ENCODE data around the gene RAET1E.

The RAET1E gene

DNA sequence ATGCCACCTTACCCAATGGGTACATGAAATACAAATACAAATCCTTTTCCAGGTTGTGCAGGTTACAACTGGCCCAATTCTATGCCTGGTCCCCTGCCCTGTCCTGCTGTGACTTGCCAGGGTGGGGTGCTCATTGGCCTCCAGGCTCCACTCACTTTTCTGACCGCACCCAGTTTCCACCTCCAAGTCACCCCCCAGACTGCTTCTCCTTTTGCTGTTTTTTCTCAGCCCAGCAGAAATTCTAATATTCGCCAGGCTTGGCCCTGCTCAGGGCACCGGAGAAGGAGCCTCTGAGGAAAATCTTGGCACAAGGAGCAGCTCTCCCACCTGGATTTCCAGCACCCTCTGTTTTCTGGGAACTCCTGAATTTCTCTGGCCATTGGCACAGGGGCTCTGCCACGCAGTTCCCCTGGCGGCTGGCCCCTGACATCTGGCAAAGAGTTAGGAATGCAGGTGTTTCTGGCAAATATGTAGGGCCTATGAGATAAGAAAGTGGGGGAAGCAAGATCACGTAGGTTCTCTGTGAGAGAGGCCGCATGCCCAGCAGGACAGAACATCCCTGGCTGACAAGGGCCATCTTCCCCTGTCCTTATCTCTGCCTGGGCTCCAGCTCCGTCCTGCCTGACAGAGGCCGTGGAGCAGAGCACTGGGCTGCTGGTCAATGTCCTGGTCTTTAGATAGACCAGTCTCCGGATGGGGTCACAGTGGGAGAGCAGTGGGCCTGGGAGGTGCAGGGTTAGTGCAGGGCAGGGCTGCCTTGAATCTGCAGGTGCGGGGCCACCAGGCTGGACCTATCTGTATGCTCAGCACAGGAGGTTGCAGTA lies 2.9 kb upstream of the RAET1E start:
- DNase-seq (ENCODE audit: low read depth, low spot score), result no peak
- no peak for TF ChIP-seq ZNF274 (IDR thresholded peaks at IDR 0.05; ENCODE audit: low read depth, low read length)
- no peak for TF ChIP-seq YY1 (IDR thresholded peaks at IDR 0.05; ENCODE audit: insufficient read depth, insufficient read length)
- no peak for TF ChIP-seq SUZ12 (IDR thresholded peaks at IDR 0.05; ENCODE audit: extremely low read depth, insufficient read depth, insufficient read length)
- Histone ChIP-seq H3K9ac (ENCODE audit: insufficient read length, low read depth) (no peak overlapping the region), H3K9me3 (ENCODE audit: insufficient read depth, low read length) (no peaks in the 10 kb centered on the region), H3K4me3 (ENCODE audit: insufficient read length, low read depth) (no peak overlapping the region), H3K27me3 (ENCODE audit: insufficient read depth, insufficient read length) (no peaks in the 10 kb centered on the region), H3K36me3 (ENCODE audit: insufficient read depth, insufficient read length, low read length) (no peaks in the 10 kb centered on the region), H3K4me1 (ENCODE audit: insufficient read depth, insufficient read length) (peaks cover 5% of the 10 kb centered on the region)

DNA sequence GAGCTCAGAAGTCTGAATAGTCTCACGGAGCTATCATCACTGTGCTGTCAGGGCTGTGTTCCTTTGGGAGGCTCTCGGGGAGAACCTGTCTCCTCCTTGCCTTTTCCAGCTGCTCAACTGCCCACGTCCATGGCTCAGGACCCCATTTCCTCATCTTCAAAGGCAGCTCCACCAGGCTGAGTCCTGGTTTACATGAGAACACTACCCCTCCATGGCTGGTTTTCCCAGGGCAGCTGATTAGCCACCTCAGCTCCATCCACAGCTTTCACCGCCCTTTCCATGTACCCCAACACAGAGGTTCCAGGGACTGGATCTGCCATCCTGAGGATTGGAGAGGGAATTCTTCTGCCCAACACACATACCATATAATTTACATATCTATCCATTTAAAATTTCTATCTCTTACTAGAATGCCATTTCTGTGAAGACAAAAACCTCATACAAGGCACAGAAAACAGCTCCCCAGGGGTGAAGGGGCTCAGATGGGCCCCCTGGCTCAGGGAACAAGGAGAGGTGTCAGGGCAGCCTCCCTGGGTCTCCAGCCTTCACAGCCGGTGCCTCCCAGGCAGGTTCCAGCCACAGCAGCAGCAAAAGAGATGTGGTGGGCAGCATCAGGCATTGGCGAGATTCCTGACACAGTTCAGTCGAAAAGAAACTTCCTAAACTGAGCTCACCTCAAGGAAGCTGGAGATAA lies 2.2 kb upstream of the RAET1E start:
- no peak overlapping the region for H3K9ac ChIP-seq (ENCODE audit: insufficient read length, low read depth)
- no peaks in the 10 kb centered on the region for H3K27me3 ChIP-seq (ENCODE audit: insufficient read depth, insufficient read length)
- DNase-seq (ENCODE audit: low read depth, low spot score), result no peak
- H3K36me3 ChIP-seq (ENCODE audit: insufficient read depth, insufficient read length, low read length), result no peaks in the 10 kb centered on the region
- H3K9me3 ChIP-seq (ENCODE audit: insufficient read depth, low read length), result no peaks in the 10 kb centered on the region
- H3K4me3 ChIP-seq (ENCODE audit: insufficient read length, low read depth), result no peak overlapping the region
- peaks cover 5% of the 10 kb centered on the region for H3K4me1 ChIP-seq (ENCODE audit: insufficient read depth, insufficient read length)
- TF ChIP-seq SUZ12 (IDR thresholded peaks at IDR 0.05; ENCODE audit: extremely low read depth, insufficient read depth, insufficient read length) (no peak), YY1 (IDR thresholded peaks at IDR 0.05; ENCODE audit: insufficient read depth, insufficient read length) (no peak), ZNF274 (IDR thresholded peaks at IDR 0.05; ENCODE audit: low read depth, low read length) (no peak)

DNA sequence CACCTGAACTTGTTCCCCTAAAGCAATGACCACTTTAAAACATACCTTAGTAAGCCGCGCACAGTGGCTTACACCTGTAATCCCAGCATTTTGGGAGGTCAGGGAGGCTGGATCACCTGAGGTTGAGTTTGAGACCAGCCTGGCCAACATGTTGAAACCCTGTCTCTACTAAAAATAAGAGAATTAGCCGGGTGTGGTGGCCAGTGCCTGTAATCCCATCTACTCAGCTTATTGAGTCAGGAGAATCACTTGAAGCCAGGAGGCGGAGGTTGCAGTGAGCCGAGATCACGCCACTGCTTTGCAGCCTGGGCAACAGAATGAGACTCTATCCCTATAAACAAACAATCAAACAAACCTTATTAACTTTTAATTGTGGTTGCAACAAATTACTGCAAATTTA lies 1.6 kb upstream of the RAET1E start:
- TF ChIP-seq SUZ12 (IDR thresholded peaks at IDR 0.05; ENCODE audit: extremely low read depth, insufficient read depth, insufficient read length) (no peak), ZNF274 (IDR thresholded peaks at IDR 0.05; ENCODE audit: low read depth, low read length) (no peak), YY1 (IDR thresholded peaks at IDR 0.05; ENCODE audit: insufficient read depth, insufficient read length) (no peak)
- Histone ChIP-seq H3K4me3 (ENCODE audit: insufficient read length, low read depth) (no peak overlapping the region), H3K36me3 (ENCODE audit: insufficient read depth, insufficient read length, low read length) (no peaks in the 10 kb centered on the region), H3K27me3 (ENCODE audit: insufficient read depth, insufficient read length) (no peaks in the 10 kb centered on the region), H3K9me3 (ENCODE audit: insufficient read depth, low read length) (no peaks in the 10 kb centered on the region), H3K4me1 (ENCODE audit: insufficient read depth, insufficient read length) (peaks cover 5% of the 10 kb centered on the region), H3K9ac (ENCODE audit: insufficient read length, low read depth) (no peak overlapping the region)
- DNase-seq (ENCODE audit: low read depth, low spot score), result no peak

GRCh38 chr6:149898966-149899365 lies 1.1 kb upstream of the RAET1E start:
- TF ChIP-seq YY1 (IDR thresholded peaks at IDR 0.05; ENCODE audit: insufficient read depth, insufficient read length), result no peak
- no peak for TF ChIP-seq ZNF274 (IDR thresholded peaks at IDR 0.05; ENCODE audit: low read depth, low read length)
- no peak for TF ChIP-seq SUZ12 (IDR thresholded peaks at IDR 0.05; ENCODE audit: extremely low read depth, insufficient read depth, insufficient read length)
- no peak for DNase-seq (ENCODE audit: low read depth, low spot score)
- H3K9ac ChIP-seq (ENCODE audit: insufficient read length, low read depth), result no peak overlapping the region
- no peaks in the 10 kb centered on the region for H3K36me3 ChIP-seq (ENCODE audit: insufficient read depth, insufficient read length, low read length)
- no peaks in the 10 kb centered on the region for H3K9me3 ChIP-seq (ENCODE audit: insufficient read depth, low read length)
- H3K4me3 ChIP-seq (ENCODE audit: insufficient read length, low read depth), result no peak overlapping the region
- H3K4me1 ChIP-seq (ENCODE audit: insufficient read depth, insufficient read length), result peaks cover under 1% of the 10 kb centered on the region
- H3K27me3 ChIP-seq (ENCODE audit: insufficient read depth, insufficient read length), result no peaks in the 10 kb centered on the region

DNA sequence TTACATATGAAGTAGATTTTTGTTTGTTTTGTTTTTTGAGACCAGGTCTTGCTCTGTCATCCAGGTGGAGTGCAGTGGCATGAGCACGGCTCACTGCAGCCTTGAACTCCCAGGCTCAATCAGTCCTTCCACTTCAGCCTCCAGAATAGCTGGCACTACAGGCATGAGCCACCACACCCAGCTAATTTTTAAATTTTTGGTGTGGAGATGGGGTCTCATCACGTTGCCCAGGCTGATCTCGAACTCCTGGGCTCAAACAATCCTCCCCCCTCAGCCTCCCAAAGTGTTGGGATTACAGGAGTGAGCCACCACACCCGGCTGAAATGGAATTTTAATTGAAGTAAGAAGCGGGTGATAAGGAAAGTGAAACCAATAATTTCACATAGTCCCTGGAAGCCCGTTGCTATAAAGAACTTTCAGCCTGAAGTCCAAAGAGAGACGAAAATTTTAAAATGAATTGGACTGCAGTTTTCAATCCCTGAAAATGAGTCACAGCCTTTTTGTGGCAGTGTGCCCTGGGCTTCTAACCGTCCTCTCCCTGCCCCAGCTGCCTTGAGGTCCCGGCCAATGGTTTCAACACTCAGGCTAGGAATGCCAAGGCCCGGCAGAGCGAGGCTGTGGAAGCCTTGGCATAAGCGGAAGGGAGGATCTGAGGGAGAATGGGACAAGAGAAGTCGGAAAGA lies 757 bp downstream of the RAET1E start:
- no peak for DNase-seq (ENCODE audit: low read depth, low spot score)
- no peak for TF ChIP-seq YY1 (IDR thresholded peaks at IDR 0.05; ENCODE audit: insufficient read depth, insufficient read length)
- TF ChIP-seq ZNF274 (IDR thresholded peaks at IDR 0.05; ENCODE audit: low read depth, low read length), result no peak
- no peak for TF ChIP-seq SUZ12 (IDR thresholded peaks at IDR 0.05; ENCODE audit: extremely low read depth, insufficient read depth, insufficient read length)
- no peaks in the 10 kb centered on the region for H3K4me1 ChIP-seq (ENCODE audit: insufficient read depth, insufficient read length)
- H3K9ac ChIP-seq (ENCODE audit: insufficient read length, low read depth), result no peak overlapping the region
- no peaks in the 10 kb centered on the region for H3K27me3 ChIP-seq (ENCODE audit: insufficient read depth, insufficient read length)
- no peaks in the 10 kb centered on the region for H3K9me3 ChIP-seq (ENCODE audit: insufficient read depth, low read length)
- no peak overlapping the region for H3K4me3 ChIP-seq (ENCODE audit: insufficient read length, low read depth)
- H3K36me3 ChIP-seq (ENCODE audit: insufficient read depth, insufficient read length, low read length), result no peaks in the 10 kb centered on the region

GRCh38 chr6:149896491-149896890 lies 1.4 kb downstream of the RAET1E start:
- DNase-seq (ENCODE audit: low read depth, low spot score), result no peak
- H3K9ac ChIP-seq (ENCODE audit: insufficient read length, low read depth), result no peak overlapping the region
- no peaks in the 10 kb centered on the region for H3K4me1 ChIP-seq (ENCODE audit: insufficient read depth, insufficient read length)
- TF ChIP-seq YY1 (IDR thresholded peaks at IDR 0.05; ENCODE audit: insufficient read depth, insufficient read length) (no peak), SUZ12 (IDR thresholded peaks at IDR 0.05; ENCODE audit: extremely low read depth, insufficient read depth, insufficient read length) (no peak), ZNF274 (IDR thresholded peaks at IDR 0.05; ENCODE audit: low read depth, low read length) (no peak)
- no peaks in the 10 kb centered on the region for H3K27me3 ChIP-seq (ENCODE audit: insufficient read depth, insufficient read length)
- no peaks in the 10 kb centered on the region for H3K36me3 ChIP-seq (ENCODE audit: insufficient read depth, insufficient read length, low read length)
- H3K9me3 ChIP-seq (ENCODE audit: insufficient read depth, low read length), result no peaks in the 10 kb centered on the region
- no peak overlapping the region for H3K4me3 ChIP-seq (ENCODE audit: insufficient read length, low read depth)

GRCh38 chr6:149895833-149896271 lies 2.1 kb downstream of the RAET1E start:
- Histone ChIP-seq H3K4me1 (ENCODE audit: insufficient read depth, insufficient read length) (no peaks in the 10 kb centered on the region), H3K9me3 (ENCODE audit: insufficient read depth, low read length) (no peaks in the 10 kb centered on the region), H3K27me3 (ENCODE audit: insufficient read depth, insufficient read length) (no peaks in the 10 kb centered on the region), H3K36me3 (ENCODE audit: insufficient read depth, insufficient read length, low read length) (no peaks in the 10 kb centered on the region), H3K4me3 (ENCODE audit: insufficient read length, low read depth) (no peak overlapping the region), H3K9ac (ENCODE audit: insufficient read length, low read depth) (no peak overlapping the region)
- DNase-seq (ENCODE audit: low read depth, low spot score), result no peak
- no peak for TF ChIP-seq YY1 (IDR thresholded peaks at IDR 0.05; ENCODE audit: insufficient read depth, insufficient read length)
- no peak for TF ChIP-seq SUZ12 (IDR thresholded peaks at IDR 0.05; ENCODE audit: extremely low read depth, insufficient read depth, insufficient read length)
- TF ChIP-seq ZNF274 (IDR thresholded peaks at IDR 0.05; ENCODE audit: low read depth, low read length), result no peak

Data from NT2/D1 (cell line).